ENCODE measurements around the gene MCM9.

MCM9 gene

DNA sequence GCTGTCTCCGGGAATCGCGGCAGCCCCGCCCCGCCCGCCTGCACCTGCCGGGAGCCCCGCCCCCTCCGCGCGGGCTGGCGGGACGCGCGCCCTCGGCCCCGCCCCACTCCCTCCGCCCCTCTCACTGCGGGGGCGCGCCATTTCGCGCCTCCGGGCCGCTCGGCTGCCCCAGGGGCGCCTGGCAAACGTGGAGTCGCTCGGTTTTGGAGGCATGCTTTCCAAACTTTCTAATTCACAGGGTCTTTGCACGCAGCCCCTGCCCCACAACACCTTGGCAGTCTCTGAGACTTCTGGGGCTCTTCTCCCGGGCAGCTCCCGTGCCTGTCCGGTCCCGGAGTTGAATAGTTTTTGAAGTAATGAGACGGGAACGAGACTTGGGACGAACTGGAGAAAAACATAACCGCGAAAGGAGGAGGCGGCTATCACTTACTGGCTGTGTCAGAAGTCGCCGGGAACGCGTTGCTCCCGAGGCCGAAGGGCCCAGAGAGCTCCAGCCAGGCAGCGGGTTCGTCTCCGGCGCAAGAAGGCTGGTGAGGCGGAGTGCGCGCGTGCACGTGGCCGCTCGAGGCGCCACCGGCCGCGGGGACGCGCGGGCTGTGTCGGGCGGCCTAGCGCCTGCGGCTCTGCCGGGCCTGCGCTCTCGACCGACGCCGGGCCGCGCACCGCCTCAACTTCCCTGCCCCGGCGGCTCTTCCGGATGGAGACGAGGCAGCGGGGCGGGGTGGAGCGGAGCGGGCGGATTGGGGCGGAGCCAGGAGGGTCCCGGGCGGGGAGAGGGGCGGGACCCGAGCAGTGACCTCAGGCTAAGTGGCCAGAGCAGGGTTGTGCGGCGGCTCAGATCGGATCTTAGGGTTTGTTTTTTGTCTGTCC is at the start of gene MCM9:
TSS of gene MCM9 (minus strand) at position 699 of the 870 bp plus-strand sequence. CDS start 3,436 bp downstream, outside the sequence.
- DNase-seq (ENCODE audit: low read depth), result peak; percentile 90

DNA sequence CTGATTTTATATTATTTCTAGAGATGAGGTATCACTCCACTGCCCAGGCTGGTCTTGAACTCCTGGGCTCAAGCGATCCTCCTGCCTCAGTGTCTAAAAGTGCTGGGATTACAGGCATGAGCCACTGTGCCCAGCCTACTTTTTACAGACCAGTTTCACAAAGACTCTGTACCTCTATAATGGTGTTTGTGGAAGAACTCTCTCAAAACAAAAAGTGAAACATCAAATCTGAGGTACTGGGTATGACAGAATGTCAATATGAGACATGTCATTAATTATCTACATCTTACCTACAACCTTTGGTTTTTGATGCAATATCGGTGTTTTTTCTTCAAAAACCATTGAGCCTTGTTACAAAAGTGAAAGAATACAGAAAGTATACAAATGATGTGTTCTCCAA is 49.4 kb upstream of the MCM9 start:
- no peak for DNase-seq (ENCODE audit: low read depth)

DNA sequence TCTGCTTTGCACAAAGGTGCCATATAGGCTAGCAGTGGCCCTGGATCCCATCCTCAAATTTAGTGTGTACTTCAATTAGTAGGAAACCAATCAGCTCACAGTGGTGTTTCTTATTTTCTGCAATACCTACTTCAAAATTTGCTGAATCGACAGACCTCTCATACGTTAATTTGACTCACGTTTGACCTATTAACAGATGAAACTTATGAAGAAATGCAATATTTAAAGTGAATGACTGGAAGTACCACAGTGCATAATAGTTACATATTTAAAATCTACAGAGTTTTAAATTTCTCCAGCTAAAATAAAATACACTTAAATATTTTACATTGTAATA is 47.6 kb upstream of the MCM9 start:
- DNase-seq (ENCODE audit: low read depth), result no peak

DNA sequence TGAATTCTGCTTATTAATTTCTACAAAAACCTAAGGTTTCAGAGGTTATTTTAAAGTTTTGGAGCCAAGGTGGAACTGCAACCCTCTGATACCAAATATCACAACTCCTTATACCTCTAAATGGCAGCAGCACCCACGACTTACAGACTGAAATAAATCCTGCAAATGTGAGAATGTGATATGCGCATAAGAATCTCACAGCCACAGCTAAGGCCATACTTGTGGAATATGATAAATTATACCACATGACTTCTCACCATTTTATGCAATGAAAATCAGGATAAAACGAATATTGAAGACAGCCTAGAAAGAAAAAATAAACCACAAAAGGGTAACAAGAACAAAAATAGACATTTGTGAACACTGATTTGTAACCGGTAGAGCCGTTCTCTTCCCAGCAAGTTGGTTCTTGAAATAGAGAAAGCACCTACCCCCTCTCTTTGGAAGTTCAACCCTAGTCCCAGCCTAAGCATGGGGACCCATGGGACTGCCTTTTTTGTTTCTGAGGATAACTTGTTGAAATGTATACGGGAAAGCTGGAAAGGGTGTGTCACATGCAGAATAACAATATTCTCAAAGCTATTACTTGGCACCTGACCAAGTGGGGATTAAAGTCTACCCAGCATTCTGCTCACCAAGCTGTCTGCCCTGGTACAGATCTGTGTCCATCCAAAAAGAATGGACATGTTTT is 47.1 kb upstream of the MCM9 start:
- DNase-seq (ENCODE audit: low read depth), result no peak

DNA sequence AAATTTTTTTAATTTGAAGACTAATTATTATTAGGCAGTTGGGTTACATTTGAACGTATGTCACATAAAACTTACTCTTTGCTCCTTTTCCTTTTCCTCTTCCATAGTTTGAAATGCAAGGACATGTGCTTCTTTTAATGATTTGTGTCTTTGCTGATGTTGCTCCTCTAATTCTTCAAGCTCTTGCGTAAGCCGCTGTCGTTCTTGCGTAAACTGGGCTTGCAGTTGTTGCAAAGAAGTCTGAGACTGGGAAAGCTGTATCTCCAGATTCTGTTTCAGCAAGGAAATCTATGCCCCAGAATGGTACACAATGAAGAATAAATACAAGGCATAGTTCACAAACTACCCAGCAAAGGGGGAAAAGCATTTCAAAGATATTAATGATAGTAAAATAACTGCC is 45.1 kb upstream of the MCM9 start:
- peak; percentile 62 for DNase-seq (ENCODE audit: low read depth)

DNA sequence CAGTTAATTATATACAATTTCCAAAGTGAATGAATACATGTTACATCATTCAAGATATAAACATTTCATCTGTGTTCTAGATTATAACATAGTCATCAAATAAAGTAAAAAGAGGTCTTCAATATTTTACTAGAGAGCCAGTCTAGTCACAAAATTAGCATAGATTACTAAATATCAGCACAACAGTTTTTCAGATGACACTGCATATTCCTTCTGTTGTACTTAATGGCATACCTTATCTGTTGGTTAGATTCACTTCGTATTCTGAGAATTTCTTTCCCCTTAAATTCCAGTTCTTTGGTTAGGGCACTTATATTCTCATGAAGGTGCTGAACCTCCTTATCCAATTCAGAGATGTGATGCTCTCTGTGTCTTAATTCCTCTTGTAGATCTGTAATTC is 39.8 kb upstream of the MCM9 start:
- no peak for DNase-seq (ENCODE audit: low read depth)

DNA sequence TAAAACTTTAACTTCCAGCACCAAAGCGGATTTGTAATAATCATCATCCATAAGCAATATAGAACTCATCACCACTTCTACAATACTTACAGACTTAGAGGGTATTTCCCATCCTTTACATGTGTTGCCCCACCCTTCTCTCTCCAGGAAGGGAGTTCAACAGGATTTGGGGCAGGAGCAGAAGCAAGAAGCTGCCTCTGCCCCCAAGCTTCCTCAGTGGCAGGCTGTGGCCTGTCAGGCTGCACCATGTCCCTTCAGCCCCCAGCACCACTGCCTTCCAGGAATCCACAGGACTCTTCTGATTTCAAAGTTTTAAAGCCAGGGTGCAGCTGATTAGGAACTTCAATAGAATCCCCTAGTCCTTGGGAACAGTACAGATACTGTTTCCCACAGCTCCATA is 36.7 kb upstream of the MCM9 start:
- DNase-seq (ENCODE audit: low read depth), result no peak

DNA sequence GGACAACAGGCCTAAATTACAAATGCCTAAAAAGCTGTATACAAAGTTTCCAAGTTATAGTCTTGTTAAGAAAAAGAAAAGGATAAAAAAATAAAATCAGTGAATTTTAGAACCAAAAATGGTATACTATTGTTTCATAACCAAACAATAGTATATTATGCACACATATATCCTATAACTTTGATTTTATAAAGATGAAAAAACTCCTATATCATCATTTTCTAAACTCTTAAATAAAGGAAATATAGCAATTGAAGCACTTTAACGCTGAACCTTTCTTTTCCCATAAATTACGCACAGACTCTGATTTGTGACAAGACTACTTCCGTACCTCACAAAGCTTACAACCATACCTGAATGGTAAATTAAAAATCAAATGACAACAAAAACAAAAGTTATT is 35.9 kb upstream of the MCM9 start:
- DNase-seq (ENCODE audit: low read depth), result no peak

DNA sequence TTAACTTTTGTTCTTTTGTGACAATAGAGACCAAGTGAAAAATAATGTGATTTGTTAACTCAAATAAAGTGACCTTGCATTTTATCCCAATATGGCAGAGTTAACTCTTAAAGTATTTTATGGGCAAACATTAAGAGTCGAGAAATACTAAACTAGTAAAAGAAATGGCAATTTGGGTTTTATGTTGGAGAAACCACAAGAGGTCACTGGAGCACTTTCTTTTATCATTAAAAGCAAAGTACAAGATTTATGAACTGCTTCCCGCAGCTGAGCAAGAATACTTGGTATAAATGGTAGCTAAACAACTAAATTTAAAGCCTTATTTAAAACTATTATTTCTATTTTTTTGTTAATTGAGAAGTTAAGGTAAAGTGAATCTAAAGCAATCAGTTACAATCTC is 33.5 kb upstream of the MCM9 start:
- DNase-seq (ENCODE audit: low read depth), result peak; percentile 7

DNA sequence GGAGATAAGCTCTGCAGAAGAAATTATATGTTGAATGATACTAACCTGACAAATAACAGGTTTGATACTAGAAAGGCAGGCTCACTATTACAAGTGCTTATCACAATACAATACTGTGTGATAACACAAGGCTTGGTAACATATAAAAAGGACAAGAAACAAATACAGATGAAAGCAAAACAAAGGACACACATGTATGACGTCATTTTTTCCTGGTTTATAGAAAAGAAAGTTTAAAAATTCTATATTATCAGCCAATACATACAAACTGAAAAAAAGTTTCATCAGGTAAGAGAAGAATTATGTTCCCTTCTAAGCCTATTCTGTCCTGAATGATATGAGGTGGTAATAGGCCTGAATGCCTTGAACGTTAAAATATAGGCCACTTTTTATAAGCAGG is 32.3 kb upstream of the MCM9 start:
- DNase-seq (ENCODE audit: low read depth), result no peak

DNA sequence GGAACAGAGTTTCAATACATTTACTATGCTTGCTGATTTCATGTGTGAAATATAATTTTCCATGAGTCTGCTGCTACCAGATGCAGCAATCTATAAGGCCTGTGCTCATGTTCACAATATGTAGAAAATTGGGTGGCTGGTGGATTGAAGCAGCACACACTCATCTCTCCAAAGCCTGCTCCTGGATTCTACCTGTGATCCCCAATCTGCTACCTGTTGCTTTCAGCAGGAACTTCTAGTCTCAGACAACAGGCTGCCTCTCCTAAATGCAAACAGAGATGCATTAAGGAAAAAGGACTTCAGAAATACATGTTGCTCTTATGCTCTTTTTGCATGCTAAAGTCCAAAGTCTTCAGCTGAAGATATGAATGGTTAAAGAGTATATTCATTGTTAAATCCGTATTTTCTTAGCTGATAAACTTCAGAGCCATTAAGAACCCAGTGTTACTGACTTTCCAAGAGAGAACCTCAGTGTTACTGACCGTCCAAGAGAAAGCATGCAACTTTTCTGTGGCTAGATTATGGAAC is 30.9 kb upstream of the MCM9 start:
- DNase-seq (ENCODE audit: low read depth), result no peak

DNA sequence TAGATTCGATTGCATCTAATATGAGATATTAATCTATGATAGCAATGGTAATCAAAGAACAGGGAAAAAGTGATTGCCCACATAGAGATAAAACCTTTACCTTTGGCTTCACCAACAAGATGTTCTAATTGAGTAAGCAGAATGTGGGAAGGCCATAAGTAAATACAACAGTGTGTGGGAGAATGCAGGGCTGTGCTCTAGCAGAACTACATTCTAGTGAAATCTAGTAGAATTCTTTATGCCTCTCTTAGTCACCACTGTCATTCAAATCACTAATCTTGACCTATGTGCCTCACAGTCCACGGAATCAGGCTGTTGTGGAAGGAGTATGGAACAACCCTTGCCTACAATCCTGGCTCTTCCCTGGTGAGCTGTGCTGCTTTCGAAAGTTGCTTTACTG is 30.4 kb upstream of the MCM9 start:
- DNase-seq (ENCODE audit: low read depth), result no peak

DNA sequence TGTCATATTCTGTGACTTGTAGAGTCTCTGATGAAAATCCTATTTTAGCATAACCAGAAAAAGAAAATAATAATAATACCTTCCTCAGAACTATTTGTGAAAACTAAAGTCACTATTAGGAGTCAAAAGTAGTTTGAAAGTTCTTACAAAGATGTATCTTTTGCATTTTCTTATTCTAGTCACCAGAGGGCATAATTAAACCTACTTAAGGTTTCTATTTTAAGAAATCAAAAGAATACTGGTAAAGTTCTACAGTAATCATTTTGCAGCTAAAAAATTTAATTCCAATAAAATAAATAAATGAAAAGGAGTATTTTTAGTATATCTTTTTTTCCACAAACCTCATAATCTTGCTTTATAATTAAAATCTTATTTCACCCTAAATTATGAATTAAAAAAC is 28.0 kb upstream of the MCM9 start:
- peak; percentile 20 for DNase-seq (ENCODE audit: low read depth)

DNA sequence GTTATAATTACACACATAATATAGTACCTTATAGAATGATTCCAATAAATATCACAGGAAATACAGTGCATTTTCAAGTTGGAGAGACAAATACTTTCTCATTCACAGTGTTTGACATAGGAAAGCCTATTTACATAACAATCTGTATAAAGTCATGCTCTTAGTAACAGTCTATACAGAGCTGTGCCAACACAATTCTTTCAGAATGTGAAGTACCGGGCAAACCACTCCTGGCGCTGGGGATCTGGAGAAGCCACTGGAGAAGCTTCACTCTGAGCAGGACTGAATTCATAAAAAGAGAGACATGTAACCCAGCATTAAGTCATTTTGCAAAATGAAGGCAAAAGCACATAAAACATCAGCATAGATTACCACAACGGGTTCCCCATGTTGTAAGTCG is 24.9 kb upstream of the MCM9 start:
- DNase-seq (ENCODE audit: low read depth), result no peak

DNA sequence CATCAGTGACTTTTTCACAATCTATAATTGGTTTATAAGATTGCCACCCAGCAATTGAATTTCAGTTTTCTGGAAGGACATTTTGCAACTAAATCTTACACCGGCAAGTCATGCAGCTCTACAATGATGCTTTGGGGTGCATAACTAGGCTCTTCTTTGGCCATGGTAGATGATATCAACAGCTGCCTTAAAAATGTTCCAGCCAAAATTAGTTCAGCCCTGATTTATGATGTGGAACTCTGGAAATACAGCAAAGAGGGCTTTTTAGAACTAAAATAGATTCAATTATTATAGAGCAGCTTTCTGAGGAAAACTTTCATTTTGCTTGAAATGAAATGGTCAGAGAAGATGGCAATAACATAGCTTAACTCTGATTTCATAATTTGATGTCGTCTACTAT is 18.4 kb upstream of the MCM9 start:
- DNase-seq (ENCODE audit: low read depth), result no peak

DNA sequence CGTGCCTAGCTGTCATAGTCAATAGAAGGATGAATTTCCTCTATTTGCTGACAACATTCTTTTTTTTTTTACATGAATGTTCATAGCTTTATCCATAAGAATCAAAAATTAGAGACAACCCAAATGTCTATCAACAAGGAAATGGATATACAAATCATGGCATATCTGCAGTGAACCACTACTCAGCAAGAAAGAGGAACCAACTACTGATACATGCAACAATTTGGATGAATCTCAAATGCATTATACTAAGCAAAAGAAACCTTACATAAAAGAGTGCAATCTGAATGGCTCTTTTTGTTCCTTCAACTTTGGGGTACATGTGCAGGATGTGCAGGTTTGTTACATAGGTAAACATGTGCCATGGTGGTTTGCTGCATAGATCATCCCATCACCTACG is 17.7 kb upstream of the MCM9 start:
- DNase-seq (ENCODE audit: low read depth), result no peak

DNA sequence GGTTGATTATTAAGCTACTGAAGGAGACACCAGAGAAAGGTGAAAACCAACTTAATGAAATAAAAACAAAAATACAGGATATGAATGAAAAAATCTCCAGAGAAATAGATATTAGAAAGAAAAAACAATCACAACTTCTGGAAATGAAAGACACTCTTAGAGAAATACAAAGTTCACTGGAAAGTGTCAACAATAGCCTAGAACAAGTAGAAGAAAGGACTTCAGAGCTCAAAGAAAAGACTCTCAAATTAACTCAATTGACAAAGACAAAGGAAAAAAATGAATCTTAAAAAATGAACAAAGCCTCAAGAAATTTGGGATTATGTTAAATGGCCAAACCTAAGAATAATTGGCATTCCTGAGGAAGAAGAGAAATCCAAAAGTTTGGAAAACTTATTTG is 10.3 kb upstream of the MCM9 start:
- DNase-seq (ENCODE audit: low read depth), result no peak

DNA sequence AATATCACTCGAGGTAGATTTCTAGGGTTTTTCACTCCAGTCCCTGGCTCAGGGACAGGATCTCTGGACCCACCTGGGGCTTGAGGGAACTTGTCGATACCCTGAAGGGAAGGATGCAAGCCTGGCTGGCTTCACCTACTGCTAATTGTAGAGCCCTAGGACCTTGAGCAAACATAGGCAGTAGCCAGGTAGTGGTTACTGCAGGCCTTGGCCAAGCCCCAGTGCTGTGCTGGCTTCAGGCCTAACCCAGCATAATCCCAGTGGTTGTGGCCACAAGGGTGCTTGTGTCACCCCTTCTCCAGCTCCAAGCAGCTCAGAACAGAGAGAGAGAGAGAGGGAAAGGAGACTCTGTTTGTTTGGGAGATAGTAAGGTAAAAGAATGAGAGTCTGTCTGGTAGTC is 5.8 kb upstream of the MCM9 start:
- peak; percentile 2 for DNase-seq (ENCODE audit: low read depth)

DNA sequence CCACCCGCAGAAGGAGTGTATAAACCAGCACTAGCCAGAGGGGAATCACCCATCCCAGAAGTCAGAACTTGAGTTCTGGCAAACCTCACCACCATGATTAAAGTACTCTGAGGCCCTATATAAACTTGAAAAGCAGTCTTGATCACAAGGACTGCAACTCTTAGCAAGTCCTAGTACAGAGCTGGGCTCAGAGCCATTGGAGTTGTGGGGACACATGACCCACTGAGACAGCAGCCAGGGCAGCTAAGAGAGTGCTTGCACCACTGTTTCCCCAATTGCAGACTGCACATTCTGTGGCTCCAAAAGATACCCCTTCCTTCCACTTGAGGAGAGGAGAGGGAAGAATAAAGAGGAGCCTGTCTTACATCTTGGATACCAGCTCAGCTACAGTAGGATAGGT is 4.7 kb upstream of the MCM9 start:
- no peak for DNase-seq (ENCODE audit: low read depth)

DNA sequence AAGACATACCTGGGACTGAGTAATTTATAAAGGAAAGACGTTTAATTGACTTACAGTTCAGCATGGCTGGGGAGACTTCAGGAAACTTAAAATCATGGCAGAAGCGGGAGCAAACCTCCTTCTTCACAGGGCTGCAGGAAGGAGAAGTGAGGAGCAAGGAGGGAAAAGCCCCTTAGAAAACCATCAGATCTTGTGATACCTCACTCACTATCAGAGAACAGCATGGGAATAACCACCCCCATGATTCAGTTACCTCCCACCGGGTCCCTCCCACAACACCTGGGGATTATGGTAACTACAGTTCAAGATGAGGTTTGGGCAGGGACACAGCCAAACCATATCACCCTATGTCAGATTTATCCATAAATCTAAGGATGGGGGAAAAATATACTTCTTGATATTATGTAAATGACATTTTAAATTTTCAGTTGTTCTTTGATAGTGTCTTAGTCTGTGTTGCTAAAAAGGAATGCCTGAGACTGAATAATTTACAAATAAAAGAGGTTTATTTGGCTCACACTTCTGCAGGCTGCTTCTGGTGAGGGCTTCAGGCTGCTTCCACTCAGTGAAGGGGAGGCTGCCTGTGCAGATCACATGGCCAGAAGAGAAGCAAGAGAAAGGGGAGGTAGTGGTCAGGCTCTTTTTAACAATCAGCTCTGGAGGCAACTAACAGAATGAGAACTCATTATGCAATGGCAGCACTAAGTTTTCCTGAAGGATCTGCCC is 1.2 kb upstream of the MCM9 start:
- no peak for DNase-seq (ENCODE audit: low read depth)

DNA sequence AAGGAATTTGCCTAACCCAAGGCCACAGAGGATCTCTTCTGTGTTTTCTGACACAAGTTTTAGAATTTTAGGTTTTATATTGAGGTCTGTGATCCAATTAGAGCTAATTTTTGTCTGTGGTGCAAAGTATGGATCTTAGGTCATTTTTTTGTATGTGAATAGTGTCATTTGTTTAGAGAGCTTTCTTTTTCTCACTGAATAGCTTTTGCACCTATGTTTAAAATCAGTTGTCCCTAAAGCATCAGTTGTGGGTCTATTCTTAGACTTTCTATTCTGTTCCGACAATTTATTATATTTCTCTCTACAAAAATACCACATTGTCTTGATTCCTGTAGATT is 341 bp upstream of the MCM9 start:
- DNase-seq (ENCODE audit: low read depth), result no peak

DNA sequence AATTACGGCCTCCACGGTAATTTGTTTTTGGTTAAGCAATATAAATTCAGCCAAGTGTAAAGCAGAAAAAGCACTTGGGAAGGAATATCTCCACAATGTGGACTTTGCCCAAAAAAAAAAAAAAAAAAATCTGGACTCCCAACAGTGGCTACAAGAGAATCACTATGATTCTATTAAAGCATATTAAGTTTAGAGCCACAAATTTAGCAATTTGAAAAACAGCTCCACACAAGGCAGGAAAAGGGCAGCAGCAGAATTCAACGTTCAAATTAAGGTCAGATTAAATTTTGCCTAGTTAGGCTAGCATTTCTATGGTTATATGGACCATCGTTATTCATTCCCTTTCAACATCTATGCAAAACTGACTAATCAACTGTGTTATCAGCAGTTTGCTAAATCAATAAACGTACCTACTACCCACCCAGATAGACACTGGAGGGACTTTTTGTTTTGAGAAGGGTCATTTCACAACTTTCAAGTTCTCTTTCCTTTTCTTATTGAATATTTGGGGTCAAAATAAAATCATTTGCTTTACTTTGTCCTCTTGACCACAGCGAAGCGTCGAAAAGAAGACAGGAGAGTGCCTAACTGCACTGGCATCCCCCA is 1.0 kb downstream of the MCM9 start:
- no peak for DNase-seq (ENCODE audit: low read depth)

DNA sequence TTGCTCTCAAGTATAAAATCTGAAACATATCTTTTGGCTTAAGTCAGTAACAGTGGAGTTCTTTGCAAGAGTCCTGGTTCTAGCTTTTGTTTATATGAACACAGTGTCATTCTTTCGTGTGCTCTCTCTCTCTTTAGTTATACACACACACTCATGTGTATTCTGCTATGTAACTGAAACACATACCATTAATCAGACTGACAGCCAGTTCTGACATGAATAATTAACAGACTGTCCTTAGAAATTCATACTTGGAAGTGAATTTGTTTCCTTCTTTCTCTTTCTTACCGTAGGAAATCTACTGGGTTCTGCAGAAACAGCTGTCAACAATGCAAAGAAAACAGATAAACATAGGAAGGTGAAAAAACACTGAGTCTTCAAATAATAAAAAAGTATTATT is 2.5 kb downstream of the MCM9 start:
- no peak for DNase-seq (ENCODE audit: low read depth)
